ENCODE measurements around the gene BMAL1.
"Not testable (repeated sequence)": the region's sequence is repeated elsewhere in the genome, so short reads cannot be mapped to it uniquely, and the experiment has no call there.

The BMAL1 gene

GRCh38 chr11:13382751-13383150 is 105.2 kb downstream of the BMAL1 start:
- Histone ChIP-seq H3K4me3 (ENCODE audit: low read length) (no peak overlapping the region), H3K4me1 (ENCODE audit: control insufficient read depth, insufficient read depth, low read length) (peaks cover 7% of the 10 kb centered on the region), H3K27me3 (ENCODE audit: control insufficient read depth, insufficient read depth, low read length) (no peaks in the 10 kb centered on the region), H3K36me3 (ENCODE audit: control insufficient read depth, insufficient read depth, low read length) (no peaks in the 10 kb centered on the region), H3K9ac (ENCODE audit: low read length) (no peak overlapping the region), H3K9me3 (ENCODE audit: control insufficient read depth, low read length) (no peaks in the 10 kb centered on the region)

GRCh38 chr11:13384908-13385640 is 107.5 kb downstream of the BMAL1 start:
- Histone ChIP-seq H3K9ac (ENCODE audit: low read length) (no peak overlapping the region), H3K36me3 (ENCODE audit: control insufficient read depth, insufficient read depth, low read length) (peaks cover 5% of the 10 kb centered on the region), H3K4me3 (ENCODE audit: low read length) (no peak overlapping the region), H3K4me1 (ENCODE audit: control insufficient read depth, insufficient read depth, low read length) (peaks cover 7% of the 10 kb centered on the region), H3K27me3 (ENCODE audit: control insufficient read depth, insufficient read depth, low read length) (no peaks in the 10 kb centered on the region), H3K9me3 (ENCODE audit: control insufficient read depth, low read length) (no peaks in the 10 kb centered on the region)

GRCh38 chr11:13386567-13386966 is 109.0 kb downstream of the BMAL1 start:
- Histone ChIP-seq H3K27me3 (ENCODE audit: control insufficient read depth, insufficient read depth, low read length) (no peaks in the 10 kb centered on the region), H3K4me1 (ENCODE audit: control insufficient read depth, insufficient read depth, low read length) (peaks cover 7% of the 10 kb centered on the region), H3K9ac (ENCODE audit: low read length) (no peak overlapping the region), H3K4me3 (ENCODE audit: low read length) (no peak overlapping the region), H3K9me3 (ENCODE audit: control insufficient read depth, low read length) (no peaks in the 10 kb centered on the region), H3K36me3 (ENCODE audit: control insufficient read depth, insufficient read depth, low read length) (peaks cover 5% of the 10 kb centered on the region)

GRCh38 chr11:13388741-13389140 is 111.2 kb downstream of the BMAL1 start:
- Histone ChIP-seq H3K9me3 (ENCODE audit: control insufficient read depth, low read length) (no peaks in the 10 kb centered on the region), H3K36me3 (ENCODE audit: control insufficient read depth, insufficient read depth, low read length) (peaks cover 5% of the 10 kb centered on the region), H3K9ac (ENCODE audit: low read length) (no peak overlapping the region), H3K4me1 (ENCODE audit: control insufficient read depth, insufficient read depth, low read length) (peaks cover 7% of the 10 kb centered on the region), H3K4me3 (ENCODE audit: low read length) (no peak overlapping the region), H3K27me3 (ENCODE audit: control insufficient read depth, insufficient read depth, low read length) (no peaks in the 10 kb centered on the region)

- H3K4me1 ChIP-seq (ENCODE audit: control insufficient read depth, insufficient read depth, low read length) = peaks cover 7% of the 10 kb centered on the region
- no peak overlapping the region for H3K4me3 ChIP-seq (ENCODE audit: low read length)
- no peak overlapping the region for H3K9ac ChIP-seq (ENCODE audit: low read length)
- H3K36me3 ChIP-seq (ENCODE audit: control insufficient read depth, insufficient read depth, low read length) = peaks cover 5% of the 10 kb centered on the region
- no peaks in the 10 kb centered on the region for H3K9me3 ChIP-seq (ENCODE audit: control insufficient read depth, low read length)
- H3K27me3 ChIP-seq (ENCODE audit: control insufficient read depth, insufficient read depth, low read length) = no peaks in the 10 kb centered on the region
These were observed 113.6 kb downstream of the BMAL1 start for GRCh38 chr11:13391217-13391616.

GRCh38 chr11:13398335-13398734 is 120.7 kb downstream of the BMAL1 start:
- H3K36me3 ChIP-seq (ENCODE audit: control insufficient read depth, insufficient read depth, low read length); H3K4me1 ChIP-seq (ENCODE audit: control insufficient read depth, insufficient read depth, low read length); H3K9ac ChIP-seq (ENCODE audit: low read length); H3K27me3 ChIP-seq (ENCODE audit: control insufficient read depth, insufficient read depth, low read length); H3K4me3 ChIP-seq (ENCODE audit: low read length); H3K9me3 ChIP-seq (ENCODE audit: control insufficient read depth, low read length): not testable (repeated sequence)

GRCh38 chr11:13405220-13405619 is 127.6 kb downstream of the BMAL1 start:
- H3K4me3 ChIP-seq (ENCODE audit: low read length) = no peak overlapping the region
- H3K4me1 ChIP-seq (ENCODE audit: control insufficient read depth, insufficient read depth, low read length) = no peaks in the 10 kb centered on the region
- peaks cover 4% of the 10 kb centered on the region for H3K36me3 ChIP-seq (ENCODE audit: control insufficient read depth, insufficient read depth, low read length)
- H3K9me3 ChIP-seq (ENCODE audit: control insufficient read depth, low read length) = no peaks in the 10 kb centered on the region
- H3K27me3 ChIP-seq (ENCODE audit: control insufficient read depth, insufficient read depth, low read length) = no peaks in the 10 kb centered on the region
- H3K9ac ChIP-seq (ENCODE audit: low read length) = no peak overlapping the region

- Histone ChIP-seq H3K4me3 (ENCODE audit: low read length) (no peak overlapping the region), H3K36me3 (ENCODE audit: control insufficient read depth, insufficient read depth, low read length) (no peaks in the 10 kb centered on the region), H3K9ac (ENCODE audit: low read length) (no peak overlapping the region), H3K9me3 (ENCODE audit: control insufficient read depth, low read length) (no peaks in the 10 kb centered on the region), H3K27me3 (ENCODE audit: control insufficient read depth, insufficient read depth, low read length) (no peaks in the 10 kb centered on the region), H3K4me1 (ENCODE audit: control insufficient read depth, insufficient read depth, low read length) (no peaks in the 10 kb centered on the region)
These were observed 137.6 kb downstream of the BMAL1 start for GRCh38 chr11:13415201-13415600.

GRCh38 chr11:13421561-13421960 is 144.0 kb downstream of the BMAL1 start:
- H3K27me3 ChIP-seq (ENCODE audit: control insufficient read depth, insufficient read depth, low read length) = no peaks in the 10 kb centered on the region

GRCh38 chr11:13423372-13423771 is 145.8 kb downstream of the BMAL1 start:
- Histone ChIP-seq H3K4me1 (ENCODE audit: control insufficient read depth, insufficient read depth, low read length) (peaks cover 15% of the 10 kb centered on the region), H3K4me3 (ENCODE audit: low read length) (no peak overlapping the region), H3K9ac (ENCODE audit: low read length) (no peak overlapping the region), H3K36me3 (ENCODE audit: control insufficient read depth, insufficient read depth, low read length) (no peaks in the 10 kb centered on the region), H3K9me3 (ENCODE audit: control insufficient read depth, low read length) (no peaks in the 10 kb centered on the region), H3K27me3 (ENCODE audit: control insufficient read depth, insufficient read depth, low read length) (no peaks in the 10 kb centered on the region)

More at GRCh38 chr11:13421561-13421960, 144.0 kb downstream of the BMAL1 start:
- Histone ChIP-seq H3K4me3 (ENCODE audit: low read length) (no peak overlapping the region), H3K36me3 (ENCODE audit: control insufficient read depth, insufficient read depth, low read length) (no peaks in the 10 kb centered on the region), H3K9ac (ENCODE audit: low read length) (no peak overlapping the region), H3K9me3 (ENCODE audit: control insufficient read depth, low read length) (no peaks in the 10 kb centered on the region), H3K4me1 (ENCODE audit: control insufficient read depth, insufficient read depth, low read length) (peaks cover 15% of the 10 kb centered on the region)

- Histone ChIP-seq H3K27me3 (ENCODE audit: control insufficient read depth, insufficient read depth, low read length) (no peaks in the 10 kb centered on the region), H3K36me3 (ENCODE audit: control insufficient read depth, insufficient read depth, low read length) (no peaks in the 10 kb centered on the region), H3K9me3 (ENCODE audit: control insufficient read depth, low read length) (no peaks in the 10 kb centered on the region)
These were observed 149.8 kb downstream of the BMAL1 start for GRCh38 chr11:13427440-13427839.

GRCh38 chr11:13429288-13429687 is 151.7 kb downstream of the BMAL1 start:
- H3K36me3 ChIP-seq (ENCODE audit: control insufficient read depth, insufficient read depth, low read length) = no peaks in the 10 kb centered on the region
- peaks cover 8% of the 10 kb centered on the region for H3K4me1 ChIP-seq (ENCODE audit: control insufficient read depth, insufficient read depth, low read length)
- no peaks in the 10 kb centered on the region for H3K27me3 ChIP-seq (ENCODE audit: control insufficient read depth, insufficient read depth, low read length)
- H3K9me3 ChIP-seq (ENCODE audit: control insufficient read depth, low read length) = no peaks in the 10 kb centered on the region
- H3K4me3 ChIP-seq (ENCODE audit: low read length) = no peak overlapping the region
- no peak overlapping the region for H3K9ac ChIP-seq (ENCODE audit: low read length)

More at GRCh38 chr11:13427440-13427839, 149.8 kb downstream of the BMAL1 start:
- Histone ChIP-seq H3K4me1 (ENCODE audit: control insufficient read depth, insufficient read depth, low read length) (peaks cover 15% of the 10 kb centered on the region), H3K4me3 (ENCODE audit: low read length) (no peak overlapping the region), H3K9ac (ENCODE audit: low read length) (no peak overlapping the region)

GRCh38 chr11:13429836-13430235 is 152.2 kb downstream of the BMAL1 start:
- Histone ChIP-seq H3K4me1 (ENCODE audit: control insufficient read depth, insufficient read depth, low read length) (peaks cover 2% of the 10 kb centered on the region), H3K9me3 (ENCODE audit: control insufficient read depth, low read length) (no peaks in the 10 kb centered on the region), H3K9ac (ENCODE audit: low read length) (no peak overlapping the region), H3K4me3 (ENCODE audit: low read length) (no peak overlapping the region), H3K36me3 (ENCODE audit: control insufficient read depth, insufficient read depth, low read length) (no peaks in the 10 kb centered on the region), H3K27me3 (ENCODE audit: control insufficient read depth, insufficient read depth, low read length) (no peaks in the 10 kb centered on the region)

All from mucosa of stomach (tissue), 1 donor.